Suppressor macrophage (primary cell): Measurements from ENCODE around the gene SRSF3.

Source experiments
- DNase-seq, 4 experiments: peaks; one replicate each; pipeline ENCODE4 v3.0.0-alpha.2; 2020 to 2022

Gene SRSF3

GRCh38 chr6:36624461-36625157, 30.4 kb downstream of the SRSF3 start:
- no peak for DNase-seq

GRCh38 chr6:36625158-36625919, 31.2 kb downstream of the SRSF3 start:
- DNase-seq = no peak

GRCh38 chr6:36626636-36627035, 32.5 kb downstream of the SRSF3 start:
- no peak for DNase-seq

- no peak for DNase-seq
Measured at GRCh38 chr6:36627141-36627540, 33.0 kb downstream of the SRSF3 start.

GRCh38 chr6:36627801-36628246, 33.7 kb downstream of the SRSF3 start:
- peak in 3 of 4 experiments; percentile 30 to 43 (median 39) for DNase-seq

GRCh38 chr6:36629784-36630183, 35.6 kb downstream of the SRSF3 start:
- no peak for DNase-seq

GRCh38 chr6:36631326-36632011, 37.3 kb downstream of the SRSF3 start:
- no peak for DNase-seq

- no peak for DNase-seq
Measured at GRCh38 chr6:36633370-36633769, 39.2 kb downstream of the SRSF3 start.

GRCh38 chr6:36633915-36634314, 39.8 kb downstream of the SRSF3 start:
- DNase-seq = no peak

- no peak for DNase-seq
Measured at GRCh38 chr6:36634317-36635108, 40.4 kb downstream of the SRSF3 start.

- DNase-seq = no peak
Measured at GRCh38 chr6:36636283-36636682, 42.1 kb downstream of the SRSF3 start.

GRCh38 chr6:36636687-36637418, 42.7 kb downstream of the SRSF3 start:
- DNase-seq = no peak

- DNase-seq = no peak
Measured at GRCh38 chr6:36638579-36638978, 44.4 kb downstream of the SRSF3 start.

GRCh38 chr6:36639171-36639808, 45.1 kb downstream of the SRSF3 start:
- DNase-seq = peak in 1 of 4 experiments; percentile 42

GRCh38 chr6:36641543-36641942, 47.4 kb downstream of the SRSF3 start:
- no peak for DNase-seq

GRCh38 chr6:36642913-36643817, 49.0 kb downstream of the SRSF3 start:
- DNase-seq = no peak

- peak; percentile 34 to 65 (median 54) for DNase-seq
Measured at GRCh38 chr6:36643977-36644376, 49.8 kb downstream of the SRSF3 start.

- no peak for DNase-seq
Measured at GRCh38 chr6:36649086-36649485, 54.9 kb downstream of the SRSF3 start.

- DNase-seq = peak in 1 of 4 experiments; percentile 21
Measured at GRCh38 chr6:36649701-36650484, 55.7 kb downstream of the SRSF3 start.
